Measurements from ENCODE around the gene CACNA1E. TPM values are rescaled to one million over a fixed set of nuclear protein-coding genes. Genes with fewer than 3 reads are reported as not detected.

CACNA1E gene
- total RNA-seq, 1 donor from 2014 or later: not detected

DNA sequence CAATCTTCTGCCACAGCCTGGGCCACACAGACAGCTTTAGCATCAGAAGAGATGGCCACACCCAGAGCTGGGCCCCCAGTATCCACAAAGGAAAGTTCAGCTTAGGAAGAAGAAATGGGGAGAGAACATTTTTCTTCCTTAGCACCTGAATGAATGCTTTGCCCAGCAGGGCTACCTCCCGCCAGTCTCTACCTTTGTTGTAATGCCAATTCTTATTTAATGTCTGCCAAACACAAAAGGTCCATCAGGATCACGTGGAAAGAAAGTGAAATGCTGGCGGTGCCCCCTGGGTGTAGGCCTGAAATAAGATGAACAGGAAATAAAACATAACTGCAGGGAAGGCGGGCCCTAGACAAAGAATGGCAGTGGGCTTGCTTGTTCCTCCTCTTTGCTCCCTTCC, 125.6 kb downstream of the CACNA1E start:
- peaks cover 26% of the 10 kb centered on the region for H3K9me3 Mint-ChIP-seq (ENCODE audit: low read depth)
- no peak for DNase-seq (ENCODE audit: low spot score)
- H3K4me3 Mint-ChIP-seq (ENCODE audit: unreplicated experiment): no peak overlapping the region
- H3K27ac Mint-ChIP-seq (ENCODE audit: unreplicated experiment): no peak overlapping the region
- no peaks in the 10 kb centered on the region for H3K27me3 Mint-ChIP-seq (ENCODE audit: low read depth)
- TF ChIP-seq, protein P1, sequence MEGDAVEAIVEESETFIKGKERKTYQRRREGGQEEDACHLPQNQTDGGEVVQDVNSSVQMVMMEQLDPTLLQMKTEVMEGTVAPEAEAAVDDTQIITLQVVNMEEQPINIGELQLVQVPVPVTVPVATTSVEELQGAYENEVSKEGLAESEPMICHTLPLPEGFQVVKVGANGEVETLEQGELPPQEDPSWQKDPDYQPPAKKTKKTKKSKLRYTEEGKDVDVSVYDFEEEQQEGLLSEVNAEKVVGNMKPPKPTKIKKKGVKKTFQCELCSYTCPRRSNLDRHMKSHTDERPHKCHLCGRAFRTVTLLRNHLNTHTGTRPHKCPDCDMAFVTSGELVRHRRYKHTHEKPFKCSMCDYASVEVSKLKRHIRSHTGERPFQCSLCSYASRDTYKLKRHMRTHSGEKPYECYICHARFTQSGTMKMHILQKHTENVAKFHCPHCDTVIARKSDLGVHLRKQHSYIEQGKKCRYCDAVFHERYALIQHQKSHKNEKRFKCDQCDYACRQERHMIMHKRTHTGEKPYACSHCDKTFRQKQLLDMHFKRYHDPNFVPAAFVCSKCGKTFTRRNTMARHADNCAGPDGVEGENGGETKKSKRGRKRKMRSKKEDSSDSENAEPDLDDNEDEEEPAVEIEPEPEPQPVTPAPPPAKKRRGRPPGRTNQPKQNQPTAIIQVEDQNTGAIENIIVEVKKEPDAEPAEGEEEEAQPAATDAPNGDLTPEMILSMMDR (IDR thresholded peaks at IDR 0.05): no peak
- no peaks in the 10 kb centered on the region for H3K36me3 Mint-ChIP-seq (ENCODE audit: low read depth)
- no peaks in the 10 kb centered on the region for H3K4me1 Mint-ChIP-seq (ENCODE audit: low read depth)

DNA sequence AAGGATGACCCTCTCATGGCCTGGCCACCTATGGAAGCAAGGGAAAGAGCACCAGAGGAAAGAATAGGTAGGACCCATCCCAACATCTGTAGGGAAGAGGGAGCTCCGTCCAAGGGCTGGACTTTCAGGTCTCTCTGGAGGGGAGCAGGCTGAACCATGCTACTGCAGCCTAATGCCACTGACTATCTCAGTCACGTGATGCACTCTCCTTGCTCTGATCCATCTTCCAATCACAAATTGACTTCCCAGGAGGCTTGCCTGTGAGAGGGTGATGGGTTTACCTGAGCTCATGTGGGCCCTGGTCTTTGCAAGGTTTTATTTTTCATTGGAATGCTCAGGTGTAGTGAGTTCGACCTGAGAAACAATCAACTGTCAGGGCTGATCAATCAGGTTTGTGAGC, 128.8 kb downstream of the CACNA1E start:
- no peaks in the 10 kb centered on the region for H3K36me3 Mint-ChIP-seq (ENCODE audit: low read depth)
- H3K27ac Mint-ChIP-seq (ENCODE audit: unreplicated experiment): no peak overlapping the region
- no peak overlapping the region for H3K4me3 Mint-ChIP-seq (ENCODE audit: unreplicated experiment)
- DNase-seq (ENCODE audit: low spot score): no peak
- no peaks in the 10 kb centered on the region for H3K27me3 Mint-ChIP-seq (ENCODE audit: low read depth)
- H3K4me1 Mint-ChIP-seq (ENCODE audit: low read depth): no peaks in the 10 kb centered on the region
- TF ChIP-seq, protein P1 (IDR thresholded peaks at IDR 0.05): no peak
- H3K9me3 Mint-ChIP-seq (ENCODE audit: low read depth): peaks cover 25% of the 10 kb centered on the region

DNA sequence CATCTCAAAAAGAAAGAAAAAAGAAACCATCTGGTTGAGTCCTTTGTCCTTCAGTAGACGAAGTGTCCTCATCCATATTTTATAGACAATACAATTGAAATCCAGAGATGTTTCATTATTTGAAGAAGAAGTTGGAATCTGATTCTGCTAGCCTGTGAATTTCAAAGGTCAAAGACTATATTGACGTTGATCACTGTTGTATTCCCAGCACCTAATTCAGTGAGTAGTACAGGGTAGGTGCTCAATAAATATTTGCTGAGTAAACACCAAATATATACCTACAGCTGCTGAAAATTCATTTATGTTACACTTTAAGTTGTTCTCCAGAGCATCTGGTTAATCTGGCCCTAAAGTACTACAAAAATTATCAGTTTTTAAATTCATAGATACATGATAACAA, 135.2 kb downstream of the CACNA1E start:
- Mint-ChIP-seq H3K4me3 (ENCODE audit: unreplicated experiment) (no peak overlapping the region), H3K36me3 (ENCODE audit: low read depth) (no peaks in the 10 kb centered on the region), H3K9me3 (ENCODE audit: low read depth) (peaks cover 11% of the 10 kb centered on the region), H3K27ac (ENCODE audit: unreplicated experiment) (no peak overlapping the region), H3K27me3 (ENCODE audit: low read depth) (no peaks in the 10 kb centered on the region), H3K4me1 (ENCODE audit: low read depth) (no peaks in the 10 kb centered on the region)
- TF ChIP-seq, protein P1 (IDR thresholded peaks at IDR 0.05): no peak
- DNase-seq (ENCODE audit: low spot score): no peak

GRCh38 chr1:181620183-181620582, 136.9 kb downstream of the CACNA1E start:
- Mint-ChIP-seq H3K27me3 (ENCODE audit: low read depth) (no peaks in the 10 kb centered on the region), H3K36me3 (ENCODE audit: low read depth) (no peaks in the 10 kb centered on the region), H3K27ac (ENCODE audit: unreplicated experiment) (no peak overlapping the region), H3K4me3 (ENCODE audit: unreplicated experiment) (no peak overlapping the region), H3K4me1 (ENCODE audit: low read depth) (no peaks in the 10 kb centered on the region), H3K9me3 (ENCODE audit: low read depth) (peaks cover 6% of the 10 kb centered on the region)
- no peak for DNase-seq (ENCODE audit: low spot score)
- TF ChIP-seq, protein P1 (IDR thresholded peaks at IDR 0.05): no peak

GRCh38 chr1:181623850-181624249, 140.5 kb downstream of the CACNA1E start:
- Mint-ChIP-seq H3K36me3 (ENCODE audit: low read depth) (no peaks in the 10 kb centered on the region), H3K27ac (ENCODE audit: unreplicated experiment) (no peak overlapping the region), H3K9me3 (ENCODE audit: low read depth) (peaks cover 9% of the 10 kb centered on the region), H3K27me3 (ENCODE audit: low read depth) (no peaks in the 10 kb centered on the region), H3K4me3 (ENCODE audit: unreplicated experiment) (no peak overlapping the region), H3K4me1 (ENCODE audit: low read depth) (no peaks in the 10 kb centered on the region)
- TF ChIP-seq, protein P1 (IDR thresholded peaks at IDR 0.05): no peak
- no peak for DNase-seq (ENCODE audit: low spot score)
